ENCODE data around the gene SLC11A2.

GRCh38 chr12:50937653-50938052 is 88.5 kb downstream of the SLC11A2 start:
- no peak for TF ChIP-seq CTCF (IDR thresholded peaks at IDR 0.05)
- no peak for TF ChIP-seq EP300 (IDR thresholded peaks at IDR 0.05)
- TF ChIP-seq POLR2AphosphoS5 (IDR thresholded peaks at IDR 0.05) = no peak
- TF ChIP-seq POLR2A (IDR thresholded peaks at IDR 0.05; ENCODE audit: low read depth) = no peak
